Activated CD4-positive, alpha-beta T cell treated with anti-CD3 and anti-CD28 coated beads, Interleukin-2, amount 10 ng/mL, durations not matched to agents 24 days and 14 days (primary cell): Measurements from ENCODE around the gene PTTG2. TPM values are rescaled to one million over a fixed set of nuclear protein-coding genes. Genes with fewer than 3 reads are reported as not detected.

Experiments used
- DNase-seq: peaks from one replicate; pipeline ENCODE4 v3.0.0; 2022
- H3K27ac Mint-ChIP-seq: one replicate; pipeline ENCODE4 v1.8.0; 2022; ENCODE audit warnings: mild to moderate bottlenecking, mixed read lengths
- H3K27me3 Mint-ChIP-seq: one replicate; pipeline ENCODE4 v1.8.0; 2022; ENCODE audit warnings: mixed read lengths
- H3K36me3 Mint-ChIP-seq: one replicate; pipeline ENCODE4 v1.8.0; 2022; ENCODE audit warnings: low read depth, mild to moderate bottlenecking, mixed read lengths
- H3K4me1 Mint-ChIP-seq: one replicate; pipeline ENCODE4 v1.8.0; 2021; ENCODE audit warnings: mixed read lengths
- H3K4me3 Mint-ChIP-seq: one replicate; pipeline ENCODE4 v1.8.0; 2022; ENCODE audit warnings: mild to moderate bottlenecking, moderate library complexity, mixed read lengths
- H3K9me3 Mint-ChIP-seq: one replicate; pipeline ENCODE4 v1.8.0; 2021; ENCODE audit warnings: mixed read lengths
- intact Hi-C: fragments of 100-400 bp; cut with micrococcal nuclease; formaldehyde crosslinking; loops from one replicate; pipeline ENCODE4 v1.15.1; 2023
- total RNA-seq: library from RNA; stranded (reverse); gene quantifications from 2 replicates; pipeline ENCODE4 v1.2.3, GENCODE V29; 2022

PTTG2 gene
- total RNA-seq, 1 donor from 2014 or later: 0.63 TPM

DNA sequence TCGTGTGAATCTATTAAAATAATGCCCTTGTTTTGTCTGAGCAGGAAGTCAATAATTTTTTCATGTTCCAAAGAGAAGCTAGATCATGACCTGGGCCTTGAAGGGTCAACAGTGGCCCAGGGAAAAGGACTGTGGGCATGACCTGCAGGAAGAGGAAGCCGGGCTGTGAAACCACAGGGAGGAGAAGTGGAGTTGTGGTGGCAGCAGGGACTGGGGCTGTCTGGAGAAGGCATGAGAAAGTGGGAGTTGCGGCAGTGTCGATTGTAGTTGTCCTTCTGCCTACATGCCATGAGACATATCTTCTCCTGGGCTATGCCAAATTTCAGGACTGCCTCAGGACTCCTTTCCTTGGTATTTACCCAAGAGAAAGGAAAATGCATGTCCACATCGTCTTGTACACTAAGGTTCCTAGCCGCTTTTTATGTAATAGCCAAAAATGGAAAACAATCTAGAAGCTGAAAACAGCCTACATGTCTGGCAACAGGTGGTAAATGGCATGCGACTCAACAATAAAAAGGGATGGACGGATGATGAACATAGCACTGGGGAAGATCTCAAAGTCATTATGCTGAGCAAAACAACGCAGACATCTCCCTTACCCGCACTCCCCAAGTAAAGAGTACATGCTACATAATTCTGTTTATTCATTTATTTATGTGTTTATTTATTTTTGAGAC, 13.6 kb upstream of the PTTG2 start:
- DNase-seq: no peak
- Mint-ChIP-seq H3K27me3 (no peaks in the 10 kb centered on the region), H3K27ac (no peak overlapping the region), H3K9me3 (peaks cover 2% of the 10 kb centered on the region), H3K36me3 (peaks cover 3% of the 10 kb centered on the region), H3K4me3 (no peak overlapping the region), H3K4me1 (peaks cover 3% of the 10 kb centered on the region)
- intact Hi-C loops: no loop called here

DNA sequence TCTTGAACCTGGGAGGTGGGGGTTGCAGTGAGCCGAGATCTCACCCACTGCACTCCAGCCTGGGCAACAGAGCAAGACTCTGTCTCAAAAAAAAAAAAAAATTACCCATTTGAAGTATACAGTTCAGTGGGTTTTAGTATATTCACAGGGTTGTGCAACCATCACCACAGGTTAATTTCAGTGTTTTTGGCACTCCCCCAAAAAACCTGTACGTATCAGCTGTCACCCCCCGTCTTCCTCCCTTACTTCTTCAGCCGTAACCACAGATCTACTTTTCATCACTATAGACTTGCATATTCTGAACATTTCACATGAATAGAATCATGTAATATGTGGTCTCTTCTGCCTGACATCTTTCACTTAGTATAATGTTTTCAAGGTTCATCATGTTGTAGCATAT, 11.7 kb upstream of the PTTG2 start:
- no peak overlapping the region for H3K27ac Mint-ChIP-seq

DNA sequence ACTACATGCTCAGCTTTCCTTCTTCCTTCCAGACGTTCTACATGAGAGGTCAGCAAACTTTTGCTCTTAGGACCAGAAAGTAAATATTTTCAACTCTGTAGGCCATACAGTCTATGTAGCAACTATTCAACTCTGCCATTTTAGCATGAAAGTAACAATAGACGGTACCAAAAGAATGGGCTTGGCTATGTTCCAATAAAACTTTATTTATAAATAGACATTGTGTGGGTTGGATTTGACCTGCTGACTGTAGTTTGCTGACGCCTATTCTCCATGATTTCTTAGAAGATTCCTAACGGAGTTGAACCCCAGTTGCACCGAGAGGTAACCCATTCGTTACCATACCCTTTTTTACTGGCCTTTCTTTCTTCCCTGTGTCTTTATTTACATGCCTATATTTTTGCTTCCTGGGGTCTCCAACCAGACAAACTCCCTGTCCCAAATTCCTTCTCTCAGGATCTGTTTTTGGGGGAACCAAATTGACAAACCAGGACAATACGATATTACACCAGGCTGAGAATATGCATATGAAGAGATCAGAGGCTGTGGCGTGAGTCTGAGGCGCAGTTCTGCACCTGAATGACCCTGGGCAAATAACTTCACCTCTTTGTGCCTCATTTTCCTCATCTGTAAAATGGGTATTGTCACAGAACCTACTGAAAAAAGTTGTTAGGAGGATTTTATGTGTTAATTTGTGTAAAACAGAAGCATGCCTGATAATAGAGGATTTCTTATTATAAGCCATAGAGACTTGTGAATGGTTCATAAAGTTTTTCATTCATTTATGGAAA, 10.4 kb upstream of the PTTG2 start:
- peaks cover 10% of the 10 kb centered on the region for H3K4me1 Mint-ChIP-seq
- peaks cover 6% of the 10 kb centered on the region for H3K9me3 Mint-ChIP-seq
- no peak overlapping the region for H3K4me3 Mint-ChIP-seq
- H3K27ac Mint-ChIP-seq: no peak overlapping the region
- no peaks in the 10 kb centered on the region for H3K27me3 Mint-ChIP-seq
- no peak for DNase-seq
- intact Hi-C loops: no loop called here
- H3K36me3 Mint-ChIP-seq: peaks cover 11% of the 10 kb centered on the region

More for the DNA sequence above, 11.7 kb upstream of the PTTG2 start:
- Mint-ChIP-seq H3K36me3 (peaks cover 5% of the 10 kb centered on the region), H3K27me3 (no peaks in the 10 kb centered on the region), H3K4me3 (no peak overlapping the region), H3K4me1 (peaks cover 3% of the 10 kb centered on the region), H3K9me3 (no peaks in the 10 kb centered on the region)
- DNase-seq: no peak
- intact Hi-C loops: no loop called here

DNA sequence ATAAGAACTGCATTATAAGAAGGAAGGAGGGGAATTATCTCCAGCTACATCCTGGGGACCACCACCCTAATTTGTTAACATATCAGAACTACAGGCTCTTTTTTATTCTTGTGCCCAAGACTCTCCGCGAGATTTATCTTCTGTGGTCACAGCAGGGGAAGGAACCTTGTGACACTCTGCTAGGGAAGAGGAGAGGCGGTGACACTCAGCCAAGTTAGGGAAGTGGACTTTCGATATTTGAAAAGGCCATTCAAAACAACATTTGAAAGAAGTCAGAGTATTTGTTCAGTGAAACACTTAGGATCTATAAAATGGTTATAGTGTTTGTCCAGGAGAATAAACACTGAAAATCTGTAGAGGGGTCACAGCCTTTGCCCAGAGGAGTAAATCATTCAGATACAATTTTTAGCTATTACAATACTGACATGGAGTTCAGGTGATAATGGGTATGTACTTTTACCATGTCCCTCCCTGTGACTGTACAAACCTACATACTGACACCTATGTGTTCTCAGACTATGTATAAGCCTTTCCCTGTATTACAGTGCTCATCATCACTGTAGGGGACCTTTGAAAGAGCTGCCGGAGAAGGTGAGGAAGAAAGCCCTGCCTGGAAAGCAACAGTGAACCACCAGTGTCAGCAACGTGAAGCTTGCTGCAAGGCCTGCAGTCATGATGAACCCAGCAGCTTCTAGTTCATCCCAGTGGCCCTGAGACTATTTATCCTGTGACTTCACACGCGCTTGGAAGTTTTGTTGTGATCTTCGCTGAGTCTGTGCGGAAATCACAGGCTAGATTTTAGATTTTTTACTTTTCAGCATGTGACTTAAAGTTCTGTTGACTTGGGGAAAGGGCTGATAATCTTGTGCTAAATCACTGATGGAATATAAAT, 8.5 kb upstream of the PTTG2 start:
- no peaks in the 10 kb centered on the region for H3K27me3 Mint-ChIP-seq
- peaks cover 11% of the 10 kb centered on the region for H3K36me3 Mint-ChIP-seq
- H3K4me3 Mint-ChIP-seq: no peak overlapping the region
- intact Hi-C loops: no loop called here
- no peak overlapping the region for H3K27ac Mint-ChIP-seq
- H3K4me1 Mint-ChIP-seq: peaks cover 9% of the 10 kb centered on the region
- peaks cover 6% of the 10 kb centered on the region for H3K9me3 Mint-ChIP-seq
- no peak for DNase-seq

DNA sequence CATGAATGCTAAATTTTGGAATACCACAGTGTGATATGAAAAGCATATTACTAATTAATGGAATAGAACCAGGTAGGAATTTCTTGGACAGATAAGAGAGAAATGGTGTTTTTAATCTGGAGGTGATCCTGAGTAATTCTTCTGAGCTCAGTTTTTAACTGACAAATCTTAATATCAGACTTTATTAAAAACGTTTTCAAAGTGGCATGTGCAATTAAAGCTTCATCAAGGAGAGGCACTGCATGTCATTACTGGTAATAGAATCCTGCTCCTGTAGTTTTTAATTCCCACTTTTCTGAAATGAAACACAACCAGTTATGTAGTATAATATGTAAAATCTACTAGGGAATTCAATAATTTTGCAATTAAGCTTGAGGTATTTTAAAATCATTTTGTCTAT, 7.0 kb upstream of the PTTG2 start:
- peaks cover 11% of the 10 kb centered on the region for H3K4me1 Mint-ChIP-seq
- H3K4me3 Mint-ChIP-seq: no peak overlapping the region
- H3K36me3 Mint-ChIP-seq: peaks cover 11% of the 10 kb centered on the region
- no peak overlapping the region for H3K27ac Mint-ChIP-seq
- peaks cover 6% of the 10 kb centered on the region for H3K9me3 Mint-ChIP-seq
- intact Hi-C loops: no loop called here
- H3K27me3 Mint-ChIP-seq: no peaks in the 10 kb centered on the region
- no peak for DNase-seq

DNA sequence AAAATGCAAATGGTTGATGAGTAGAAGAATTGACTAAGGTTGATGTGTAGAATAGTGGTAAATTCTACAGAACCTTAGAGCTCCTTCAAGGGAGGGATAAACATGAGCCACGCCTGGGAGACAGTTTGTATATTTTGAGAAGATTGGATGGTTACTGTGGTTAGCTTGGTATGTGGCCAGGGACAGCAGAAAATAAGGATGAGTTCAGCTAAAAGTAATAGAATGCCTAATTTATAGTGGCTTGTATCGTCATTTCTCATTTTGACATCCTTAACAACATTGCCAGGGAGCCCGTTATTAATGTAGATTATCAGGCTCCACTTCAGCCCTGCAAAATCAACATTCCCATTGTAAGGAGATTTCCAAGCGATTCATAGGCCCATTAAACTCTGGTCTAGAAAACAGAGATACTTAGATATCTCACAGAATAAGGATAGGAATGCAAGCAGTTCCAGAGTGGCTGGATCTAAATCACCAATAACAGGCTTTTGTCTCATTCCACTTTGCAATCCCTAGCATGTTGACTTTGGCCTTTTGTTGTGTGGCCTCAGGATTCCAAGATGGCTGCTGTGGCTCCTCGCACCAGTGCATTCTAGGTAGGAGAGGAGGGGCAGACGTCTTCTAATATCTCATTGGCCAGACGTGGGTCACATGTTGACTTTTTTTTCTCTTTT, 6.4 kb upstream of the PTTG2 start:
- intact Hi-C loops: loop anchor here (1.0 to 2.0 kb wide), 2 partner anchors 25 to 62 kb away; partner anchors contain the start of gene TBC1D1

DNA sequence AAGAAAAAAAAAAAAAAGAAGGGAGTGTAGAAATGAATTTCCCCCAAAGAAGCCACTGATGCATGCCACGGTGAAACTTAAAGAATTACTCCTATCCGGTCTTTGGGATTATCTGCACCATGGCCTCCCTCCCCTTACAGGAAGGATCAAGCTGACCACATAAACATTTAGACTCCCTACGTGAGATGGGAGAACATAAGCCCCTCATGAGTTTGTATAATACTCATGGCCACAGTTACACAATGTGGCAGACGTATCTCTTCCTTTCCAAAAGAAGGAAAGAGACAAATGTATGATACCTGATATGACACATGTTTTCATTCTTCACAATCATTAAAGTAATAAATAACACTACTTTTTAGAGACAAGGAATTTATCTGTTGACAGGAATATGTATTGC, 3.3 kb upstream of the PTTG2 start:
- Mint-ChIP-seq H3K9me3 (peaks cover 6% of the 10 kb centered on the region), H3K27me3 (no peaks in the 10 kb centered on the region)

More for the DNA sequence above, 6.4 kb upstream of the PTTG2 start:
- H3K27ac Mint-ChIP-seq: no peak overlapping the region
- no peaks in the 10 kb centered on the region for H3K27me3 Mint-ChIP-seq
- H3K4me1 Mint-ChIP-seq: peaks cover 11% of the 10 kb centered on the region
- H3K4me3 Mint-ChIP-seq: no peak overlapping the region
- peaks cover 11% of the 10 kb centered on the region for H3K36me3 Mint-ChIP-seq
- H3K9me3 Mint-ChIP-seq: peaks cover 6% of the 10 kb centered on the region
- no peak for DNase-seq

DNA sequence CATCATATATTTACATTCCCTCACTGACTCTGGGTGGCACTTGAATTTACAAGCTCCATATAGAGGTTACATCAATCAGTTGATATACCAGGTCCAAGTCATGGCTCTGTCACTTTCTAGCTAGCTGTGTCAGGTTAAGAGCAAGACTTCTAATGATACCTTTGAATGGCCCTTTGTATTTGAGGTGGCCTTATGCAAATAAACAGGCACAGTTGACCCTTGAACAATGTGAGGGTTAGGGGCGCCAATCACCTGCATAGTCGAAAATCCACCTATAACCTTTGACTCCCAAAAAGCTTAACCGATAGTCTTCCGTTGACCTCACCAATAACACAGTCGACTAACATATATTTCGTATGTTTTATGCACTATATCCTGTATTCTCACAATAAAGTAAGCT, 1.3 kb upstream of the PTTG2 start:
- intact Hi-C loops: no loop called here
- H3K27me3 Mint-ChIP-seq: no peaks in the 10 kb centered on the region
- H3K27ac Mint-ChIP-seq: no peak overlapping the region
- H3K4me3 Mint-ChIP-seq: no peak overlapping the region
- H3K36me3 Mint-ChIP-seq: peaks cover 6% of the 10 kb centered on the region
- peaks cover 13% of the 10 kb centered on the region for H3K4me1 Mint-ChIP-seq
- peaks cover 6% of the 10 kb centered on the region for H3K9me3 Mint-ChIP-seq
- DNase-seq: no peak

More for the DNA sequence above, 3.3 kb upstream of the PTTG2 start:
- no peak overlapping the region for H3K4me3 Mint-ChIP-seq
- peaks cover 11% of the 10 kb centered on the region for H3K4me1 Mint-ChIP-seq
- peaks cover 9% of the 10 kb centered on the region for H3K36me3 Mint-ChIP-seq
- no peak for DNase-seq
- intact Hi-C loops: no loop called here
- no peak overlapping the region for H3K27ac Mint-ChIP-seq

DNA sequence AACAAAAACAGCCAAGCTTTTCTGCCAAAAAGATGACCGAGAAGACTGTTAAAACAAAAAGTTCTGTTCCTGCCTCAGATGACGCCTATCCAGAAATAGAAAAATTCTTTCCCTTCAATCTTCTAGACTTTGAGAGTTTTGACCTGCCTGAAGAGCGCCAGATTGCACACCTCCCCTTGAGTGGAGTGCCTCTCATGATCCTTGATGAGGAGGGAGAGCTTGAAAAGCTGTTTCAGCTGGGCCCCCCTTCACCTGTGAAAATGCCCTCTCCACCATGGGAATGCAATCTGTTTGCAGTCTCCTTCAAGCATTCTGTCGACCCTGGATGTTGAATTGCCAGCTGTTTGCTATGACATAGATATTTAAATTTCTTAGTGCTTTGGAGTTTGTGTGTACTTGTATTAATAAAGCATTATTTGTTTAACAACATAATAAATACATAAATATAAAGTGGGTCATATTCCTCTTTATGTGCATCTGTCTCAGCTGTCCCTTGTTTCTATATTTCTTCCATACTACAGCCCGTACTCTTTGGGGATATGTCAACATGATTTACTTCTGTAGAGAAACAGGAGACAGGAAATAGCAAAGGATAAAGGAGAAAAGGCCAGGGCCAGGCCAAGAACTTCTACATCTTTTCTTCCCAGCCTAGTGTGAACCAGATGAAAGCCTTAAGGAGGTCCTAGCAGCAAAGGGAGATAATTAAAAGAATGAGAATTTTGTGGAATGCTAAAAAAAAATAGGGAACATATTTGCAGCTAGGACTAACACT, 667 bp downstream of the PTTG2 start:
- intact Hi-C loops: no loop called here
- Mint-ChIP-seq H3K36me3 (no peaks in the 10 kb centered on the region), H3K4me3 (no peak overlapping the region), H3K4me1 (peaks cover 5% of the 10 kb centered on the region), H3K9me3 (no peaks in the 10 kb centered on the region), H3K27ac (no peak overlapping the region), H3K27me3 (no peaks in the 10 kb centered on the region)
- no peak for DNase-seq

DNA sequence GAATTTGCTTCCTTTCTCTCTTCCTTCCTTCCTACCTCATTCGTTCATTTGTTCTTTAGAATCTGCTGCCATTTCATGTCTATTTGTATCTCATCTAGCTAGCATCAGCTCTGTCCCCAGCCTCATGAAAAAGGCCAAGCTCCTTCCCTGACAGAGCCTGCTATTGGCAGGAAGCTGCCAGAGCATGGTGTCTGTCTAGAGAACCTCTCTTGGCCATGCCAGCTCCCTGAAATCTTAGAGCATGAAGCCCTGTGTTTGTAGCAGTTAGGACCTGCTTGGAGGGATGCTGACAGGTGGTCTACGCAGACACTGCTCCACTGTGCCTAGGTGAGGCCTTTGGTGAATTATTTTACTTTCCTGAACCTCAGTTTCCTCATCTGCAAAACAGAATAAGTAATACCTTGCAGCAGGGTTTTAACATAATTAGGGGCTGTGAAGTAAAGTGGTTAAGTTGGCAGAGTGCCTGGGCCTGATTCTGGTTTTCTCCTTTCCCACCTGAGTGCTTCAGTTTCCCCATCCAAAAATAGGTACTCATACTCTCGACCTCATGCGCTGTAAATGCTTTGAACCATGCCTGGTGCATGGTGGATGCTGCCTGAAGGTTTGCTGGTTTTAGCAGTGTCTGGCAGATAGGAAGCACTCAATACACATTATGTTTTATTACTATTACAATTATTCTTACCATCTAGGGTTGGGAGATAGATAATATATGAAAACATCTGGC, 4.7 kb downstream of the PTTG2 start:
- H3K27ac Mint-ChIP-seq: no peak overlapping the region
- no peak overlapping the region for H3K4me3 Mint-ChIP-seq
- no peaks in the 10 kb centered on the region for H3K27me3 Mint-ChIP-seq
- no peaks in the 10 kb centered on the region for H3K9me3 Mint-ChIP-seq
- DNase-seq: no peak
- H3K4me1 Mint-ChIP-seq: peaks cover 6% of the 10 kb centered on the region
- intact Hi-C loops: no loop called here
- peaks cover 4% of the 10 kb centered on the region for H3K36me3 Mint-ChIP-seq

DNA sequence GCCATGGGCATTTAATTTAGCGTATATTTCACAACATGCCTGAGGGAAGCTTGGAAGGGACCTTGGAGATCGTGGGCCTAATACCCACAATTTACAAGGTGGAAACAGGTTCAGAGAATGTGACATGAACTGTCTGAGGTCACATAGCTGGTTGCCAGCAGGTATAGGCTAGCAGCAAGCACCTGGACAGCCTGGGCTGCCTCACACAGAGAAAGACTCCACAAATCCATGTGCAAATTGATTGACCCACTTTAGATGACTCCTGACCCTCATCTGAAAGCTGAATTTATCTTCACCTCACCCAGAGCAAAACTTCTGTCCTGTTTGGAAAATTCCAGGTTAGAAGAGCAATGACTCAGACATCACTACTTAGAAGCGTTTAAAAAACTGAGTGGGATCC, 5.8 kb downstream of the PTTG2 start:
- DNase-seq: no peak
- Mint-ChIP-seq H3K36me3 (peaks cover 5% of the 10 kb centered on the region), H3K4me3 (no peak overlapping the region), H3K9me3 (no peaks in the 10 kb centered on the region), H3K4me1 (peaks cover 11% of the 10 kb centered on the region), H3K27me3 (no peaks in the 10 kb centered on the region), H3K27ac (no peak overlapping the region)
- intact Hi-C loops: no loop called here

DNA sequence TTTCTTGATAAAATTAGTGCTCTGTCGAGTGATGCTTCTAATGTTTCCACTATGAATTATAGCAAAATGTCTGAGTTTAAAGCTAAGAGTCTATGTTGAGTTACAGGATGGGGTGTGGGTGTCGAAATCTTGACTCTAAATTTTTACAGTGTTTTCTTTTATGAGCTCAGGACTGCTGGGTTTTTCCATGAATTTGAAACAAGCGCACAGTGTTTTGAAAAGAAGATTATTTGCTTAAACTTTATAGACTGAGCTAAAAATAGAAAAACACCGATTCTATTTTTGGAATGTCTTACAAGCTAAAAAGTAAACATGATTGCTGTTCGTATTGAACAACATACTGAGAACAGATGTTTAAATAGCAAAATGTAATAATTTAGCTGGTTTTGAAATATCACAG, 7.5 kb downstream of the PTTG2 start:
- no peak for DNase-seq
- Mint-ChIP-seq H3K4me3 (no peak overlapping the region), H3K4me1 (peaks cover 13% of the 10 kb centered on the region), H3K9me3 (no peaks in the 10 kb centered on the region), H3K27me3 (no peaks in the 10 kb centered on the region), H3K27ac (no peak overlapping the region), H3K36me3 (peaks cover 5% of the 10 kb centered on the region)
- intact Hi-C loops: no loop called here
